ENCODE data around the gene LILRB4.

- TF ChIP-seq CTCF (IDR thresholded peaks at IDR 0.05 in 8 of 11, conservative IDR thresholded peaks at IDR 0.05 in 3 of 11) = no peak
- no peak for TF ChIP-seq POLR2A (IDR thresholded peaks at IDR 0.05)
- TF ChIP-seq POLR2AphosphoS5 (IDR thresholded peaks at IDR 0.05) = no peak
Measured at GRCh38 chr19:54646331-54646841, 16.4 kb upstream of the LILRB4 start.

Data from spleen (tissue), 7 donors.